ENCODE results near the gene FXN.

The FXN gene

DNA sequence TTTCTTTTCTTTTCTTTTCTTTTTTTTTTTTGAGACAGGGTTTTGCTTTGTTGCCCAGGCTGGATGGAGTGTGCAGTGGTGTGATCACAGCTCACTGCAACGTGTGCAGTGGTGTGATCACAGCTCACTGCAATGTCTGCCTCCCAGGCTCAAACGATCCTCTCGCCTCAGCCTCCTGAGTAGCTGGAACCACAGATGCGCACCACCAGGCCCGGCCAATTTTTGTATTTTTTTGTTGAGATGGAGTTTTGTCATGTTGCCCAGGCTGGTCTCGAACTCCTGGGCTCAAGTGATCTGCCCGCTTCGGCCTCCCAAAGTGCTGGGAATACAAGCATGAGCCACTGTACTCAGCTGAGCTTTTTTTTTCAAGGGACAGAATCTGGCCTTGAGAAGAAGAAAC lies 101.8 kb downstream of the FXN start:
- DNase-seq (ENCODE audit: low read depth in 1 of 2, low spot score in 1 of 2), result no peak

- no peak for DNase-seq (ENCODE audit: low read depth in 1 of 2, low spot score in 1 of 2)
Measured at GRCh38 chr9:69139596-69139995, 104.0 kb downstream of the FXN start.

DNA sequence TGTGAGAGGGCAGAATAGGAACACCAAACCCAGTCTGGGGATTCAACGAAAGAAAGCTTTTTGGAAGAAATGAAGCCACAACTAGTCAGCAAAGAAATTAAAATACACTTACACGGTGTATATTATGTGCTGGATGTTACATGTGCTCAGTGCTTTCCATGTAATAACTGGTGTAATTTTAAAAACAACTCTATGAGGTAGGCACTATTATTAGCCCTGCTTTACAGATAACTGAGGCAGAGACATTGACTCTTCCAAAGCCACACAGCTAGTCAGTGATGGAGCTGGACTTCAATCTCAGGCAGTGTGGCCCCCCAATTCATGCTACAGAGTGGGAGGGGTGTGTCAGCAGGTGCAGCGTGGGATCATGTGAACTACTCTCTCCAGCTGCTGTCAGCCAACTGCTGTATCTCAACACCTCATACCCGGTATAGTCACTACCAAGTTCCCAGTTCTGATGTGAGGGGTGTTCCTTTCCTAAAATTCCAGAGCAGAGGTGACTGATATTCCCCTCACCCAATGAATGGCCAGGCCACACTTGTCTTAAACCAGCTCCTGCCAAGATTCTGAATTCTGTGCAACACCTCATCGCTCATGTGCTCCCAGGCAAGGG lies 104.7 kb downstream of the FXN start:
- no peak for DNase-seq (ENCODE audit: low read depth in 1 of 2, low spot score in 1 of 2)

DNA sequence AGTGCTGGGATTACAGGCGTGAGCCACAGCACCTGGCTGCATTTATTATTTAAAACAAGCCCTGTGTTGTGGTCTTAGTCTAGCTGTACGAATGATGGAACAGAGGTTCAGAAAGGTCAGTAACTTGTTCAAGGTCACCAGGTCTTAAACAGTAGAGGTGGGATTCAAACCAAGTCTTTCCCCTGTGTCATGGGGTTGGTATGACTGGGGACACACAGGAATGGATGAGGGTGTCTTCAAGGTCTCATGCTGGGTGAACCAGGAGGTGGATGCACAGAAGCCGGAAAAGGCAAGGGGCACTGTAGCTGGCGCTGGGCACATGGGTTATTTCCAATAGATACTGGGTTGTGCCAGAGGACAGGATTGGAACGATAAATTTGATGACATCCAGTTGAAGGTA lies 106.3 kb downstream of the FXN start:
- no peak for DNase-seq (ENCODE audit: low read depth in 1 of 2, low spot score in 1 of 2)

GRCh38 chr9:69143291-69143690 lies 107.7 kb downstream of the FXN start:
- DNase-seq (ENCODE audit: low read depth in 1 of 2, low spot score in 1 of 2), result no peak

DNA sequence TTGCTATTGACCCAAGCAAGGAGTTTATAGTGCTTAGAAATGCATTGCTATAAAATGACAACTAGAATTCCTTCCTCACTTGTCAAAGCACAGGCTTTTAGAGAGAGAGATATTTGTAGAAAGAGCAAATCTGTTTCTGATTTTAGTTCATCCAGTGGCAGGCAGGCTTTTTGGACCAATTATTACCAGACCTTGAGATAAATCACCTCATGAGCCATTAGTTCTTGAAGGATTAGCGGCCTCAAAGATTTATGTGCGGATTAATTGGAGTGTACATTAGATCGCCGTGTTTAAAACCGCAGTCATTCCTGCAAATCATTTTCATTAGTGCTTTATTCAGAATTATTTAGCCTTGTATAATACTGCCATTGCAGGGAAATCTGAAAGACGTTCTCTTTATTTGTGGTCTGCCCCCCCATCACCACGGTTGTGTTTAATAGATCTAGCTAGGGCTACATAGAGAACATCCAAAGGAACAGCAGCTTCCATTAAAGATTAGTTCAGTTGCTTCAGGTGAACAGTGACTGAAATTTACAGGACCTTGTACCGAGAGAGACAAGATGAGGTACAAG lies 109.7 kb downstream of the FXN start:
- DNase-seq (ENCODE audit: low read depth in 1 of 2, low spot score in 1 of 2), result no peak

GRCh38 chr9:69147041-69147834 lies 111.7 kb downstream of the FXN start:
- DNase-seq (ENCODE audit: low read depth in 1 of 2, low spot score in 1 of 2), result no peak

DNA sequence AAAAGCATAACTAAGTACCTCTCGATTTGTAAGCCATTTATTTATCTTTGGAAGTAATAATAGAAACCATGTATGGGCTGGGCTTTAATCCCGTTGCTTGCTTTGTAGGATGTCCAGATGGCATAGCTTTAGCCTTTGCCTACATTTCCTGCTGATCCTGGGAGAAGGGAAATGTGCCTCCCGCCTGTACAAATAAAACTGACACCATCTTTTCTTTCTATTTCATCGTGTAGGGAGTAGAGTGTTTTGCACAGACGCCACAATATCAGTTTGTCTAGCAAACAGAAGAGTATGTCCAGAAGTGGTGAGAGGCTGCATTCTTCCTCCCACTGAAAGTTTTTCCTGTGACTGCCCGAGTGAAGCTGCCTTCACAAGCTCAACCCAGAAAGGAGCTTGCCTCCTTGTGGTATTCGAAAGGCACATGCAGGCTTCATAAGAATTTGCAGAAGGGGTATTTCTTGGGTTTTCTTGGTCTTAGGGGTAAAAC lies 113.8 kb downstream of the FXN start:
- DNase-seq (ENCODE audit: low read depth in 1 of 2, low spot score in 1 of 2), result no peak

Measured in activated CD4-positive, alpha-beta T cell treated with anti-CD3 and anti-CD28 coated beads, Interleukin-2, amount 50 U/mL, for 24 hours (primary cell).